GM18498 (cell line): ENCODE data around the gene FNDC3B.
"Not testable (repeated sequence)": the region's sequence is repeated elsewhere in the genome, so short reads cannot be mapped to it uniquely, and the experiment has no call there.

Source experiments
- ATAC-seq: cut with Tn5 transposase; IDR thresholded peaks from one replicate; pipeline ENCODE4 v1.9.1; 2021; ENCODE audit warnings: mild to moderate bottlenecking, moderate library complexity; ENCODE audit not compliant: unreplicated experiment

Gene FNDC3B

GRCh38 chr3:172228036-172228415, 188.6 kb downstream of the FNDC3B start:
- no peak for ATAC-seq

- ATAC-seq: no peak
Measured at GRCh38 chr3:172229462-172229861, 190.1 kb downstream of the FNDC3B start.

DNA sequence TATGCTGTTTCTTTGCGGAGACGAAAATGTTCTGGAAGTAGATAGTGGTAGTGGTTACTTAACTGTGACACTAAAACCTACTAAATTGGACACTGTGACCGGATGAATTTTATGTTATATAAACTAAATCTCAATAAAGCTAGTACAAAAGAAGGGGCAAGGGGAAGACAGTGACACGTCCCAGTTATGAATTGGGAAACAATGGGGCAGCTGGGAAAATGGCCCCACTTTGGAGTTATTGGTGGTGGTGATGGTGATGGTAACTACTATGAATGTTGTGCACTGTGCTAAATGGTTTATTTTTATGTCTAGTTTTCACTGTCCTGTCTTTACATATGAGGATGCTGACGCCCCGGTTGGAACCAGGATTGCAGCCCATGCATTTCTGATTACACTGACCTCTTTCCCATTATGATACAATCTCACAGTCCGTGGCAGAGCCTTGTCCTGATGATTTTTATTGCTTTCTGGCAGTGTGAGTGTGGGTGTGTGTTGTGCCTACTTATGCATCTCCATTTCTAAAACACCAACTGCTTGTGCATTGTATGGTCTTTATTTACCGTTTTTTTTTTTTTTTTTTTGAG, 192.0 kb downstream of the FNDC3B start:
- ATAC-seq: no peak

GRCh38 chr3:172232579-172233212, 193.3 kb downstream of the FNDC3B start:
- ATAC-seq: no peak

GRCh38 chr3:172233474-172234277, 194.3 kb downstream of the FNDC3B start:
- no peak for ATAC-seq

- no peak for ATAC-seq
Measured at GRCh38 chr3:172235698-172236097, 196.3 kb downstream of the FNDC3B start.

GRCh38 chr3:172236771-172237742, 197.7 kb downstream of the FNDC3B start:
- ATAC-seq: no peak

DNA sequence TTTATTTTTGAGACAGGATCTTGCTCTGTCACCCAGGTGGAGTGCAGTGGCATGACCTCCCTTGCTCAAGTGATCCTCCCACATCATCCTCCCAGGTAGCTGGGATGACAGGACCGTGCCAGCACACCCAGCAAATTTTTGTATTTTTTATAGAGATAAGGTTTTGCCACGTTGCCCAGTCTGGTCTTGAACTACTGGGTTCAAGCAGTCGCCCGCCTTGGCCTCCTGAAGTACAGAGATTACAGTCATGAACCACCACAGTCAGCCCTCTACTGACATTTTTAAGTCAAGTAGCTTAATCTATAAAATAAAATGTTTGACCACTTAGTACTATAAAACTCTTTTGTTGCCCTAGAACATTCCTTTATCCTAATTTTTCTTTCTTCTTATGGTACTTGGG, 198.8 kb downstream of the FNDC3B start:
- no peak for ATAC-seq

DNA sequence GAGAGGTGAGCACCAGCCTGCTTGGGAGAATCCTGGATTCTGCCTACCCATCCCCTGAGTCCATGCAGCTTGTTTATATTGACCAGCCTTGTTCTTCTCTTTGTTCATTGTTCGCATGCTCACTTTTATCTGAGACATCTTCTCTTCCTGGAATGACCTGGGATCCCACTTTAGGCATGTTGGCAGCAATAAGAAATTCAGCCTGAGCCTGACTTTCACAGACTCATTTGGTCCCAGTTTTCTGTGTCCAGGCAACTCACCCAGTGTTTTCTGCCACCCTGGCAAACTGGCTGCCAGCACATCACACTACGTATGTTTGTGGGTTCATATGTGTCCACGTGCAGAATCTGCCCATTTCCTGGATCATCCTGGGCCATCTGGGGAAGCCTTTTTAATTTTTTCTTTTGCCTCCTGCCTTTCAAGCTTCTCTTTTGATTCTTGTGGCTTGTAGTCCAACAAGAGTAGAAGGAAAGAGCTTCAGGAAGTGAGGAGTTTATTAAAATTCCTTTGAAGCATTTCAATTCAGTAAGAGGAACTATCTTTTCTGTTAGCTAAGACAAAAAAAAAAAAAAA, 199.9 kb downstream of the FNDC3B start:
- ATAC-seq: no peak

GRCh38 chr3:172241405-172241804, 202.0 kb downstream of the FNDC3B start:
- ATAC-seq: no peak

DNA sequence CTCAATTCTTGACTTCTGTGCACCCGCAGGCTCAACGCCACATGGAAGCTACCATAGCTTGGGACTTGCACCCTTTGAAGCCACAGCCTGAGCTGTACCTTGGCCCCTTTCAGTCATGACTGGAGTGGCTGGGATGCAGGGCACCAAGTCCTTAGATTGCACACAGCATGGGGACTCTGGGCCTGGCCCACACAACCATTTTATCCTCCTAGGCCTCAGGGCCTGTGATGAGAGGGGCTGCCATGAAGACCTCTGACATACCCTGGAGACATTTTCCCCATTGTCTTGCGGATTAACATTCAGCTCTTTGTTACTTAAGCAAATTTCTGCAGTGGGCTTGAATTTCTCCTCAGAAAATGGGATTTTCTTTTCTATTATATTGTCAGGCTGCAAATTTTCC, 203.1 kb downstream of the FNDC3B start:
- not testable (repeated sequence) for ATAC-seq

- ATAC-seq: not testable (repeated sequence)
Measured at GRCh38 chr3:172243376-172243775, 204.0 kb downstream of the FNDC3B start.

- ATAC-seq: no peak
Measured at GRCh38 chr3:172244011-172244410, 204.6 kb downstream of the FNDC3B start.

- no peak for ATAC-seq
Measured at GRCh38 chr3:172245241-172245640, 205.9 kb downstream of the FNDC3B start.

DNA sequence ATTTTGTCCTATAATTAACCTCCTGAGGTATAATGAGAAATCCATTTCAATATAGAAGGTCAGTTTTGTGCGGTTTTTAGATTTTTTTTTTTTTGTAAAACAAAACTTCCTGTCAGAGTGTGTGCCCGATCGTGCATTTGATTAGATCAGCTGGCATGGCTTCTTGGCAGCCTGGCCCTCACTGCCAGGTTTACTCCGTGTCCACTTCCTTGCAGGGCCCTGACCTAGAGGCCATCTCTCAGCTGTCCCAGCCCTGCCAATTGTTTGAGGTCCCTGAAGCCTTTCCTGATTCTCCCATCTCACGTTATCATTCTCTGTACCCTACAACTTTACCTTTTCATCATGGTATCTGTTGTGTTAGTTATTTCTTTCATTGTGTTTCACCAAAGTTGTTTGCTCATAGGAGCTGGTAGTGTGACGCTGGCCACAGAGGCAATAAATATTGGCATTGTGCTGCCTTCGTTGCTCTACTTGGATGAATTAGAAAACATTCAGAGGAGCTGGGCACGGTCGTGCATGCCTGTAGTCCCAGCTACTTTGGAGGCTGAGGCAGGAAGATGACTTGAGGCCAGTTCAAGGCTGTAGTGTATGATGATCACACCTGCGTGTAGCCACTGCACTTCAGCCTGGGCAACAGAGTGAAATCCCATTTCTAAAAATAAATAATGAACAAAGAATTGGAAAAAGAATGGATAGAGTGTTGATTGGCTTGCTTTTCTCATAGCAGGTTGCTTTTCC, 206.9 kb downstream of the FNDC3B start:
- ATAC-seq: no peak

DNA sequence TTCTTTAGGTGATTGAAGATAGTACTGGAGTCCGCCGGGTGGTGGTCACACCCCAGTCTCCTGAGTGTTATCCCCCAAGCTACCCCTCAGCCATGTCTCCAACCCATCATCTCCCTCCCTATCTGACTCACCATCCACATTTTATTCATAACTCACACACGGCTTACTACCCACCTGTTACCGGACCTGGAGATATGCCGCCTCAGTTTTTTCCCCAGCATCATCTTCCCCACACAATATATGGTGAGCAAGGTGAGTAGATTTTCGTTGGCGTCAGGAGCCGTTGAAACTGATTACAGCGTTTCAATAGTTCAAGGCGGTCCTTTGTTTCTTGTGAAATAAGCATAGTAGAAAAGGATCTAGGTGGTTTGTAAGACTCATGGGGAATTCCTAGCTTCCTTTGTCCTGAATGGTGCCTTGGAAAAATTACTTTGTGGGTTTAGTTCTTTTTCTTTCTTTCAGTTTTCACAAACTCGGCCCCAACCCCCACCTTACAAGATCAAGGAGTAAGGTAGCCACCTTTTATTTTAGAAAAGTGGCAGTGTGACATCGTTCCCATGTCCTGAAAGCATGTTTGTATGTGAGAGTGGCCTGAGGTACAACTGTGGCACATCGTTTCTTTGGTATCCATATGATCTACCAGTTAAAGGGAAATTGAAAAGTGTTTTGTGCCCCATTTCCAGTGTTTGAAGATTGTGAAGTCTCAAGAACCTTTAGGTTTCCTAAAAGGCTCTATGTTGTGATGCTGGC, 208.3 kb downstream of the FNDC3B start:
- ATAC-seq: no peak

- ATAC-seq: no peak
Measured at GRCh38 chr3:172249039-172249438, 209.7 kb downstream of the FNDC3B start.

DNA sequence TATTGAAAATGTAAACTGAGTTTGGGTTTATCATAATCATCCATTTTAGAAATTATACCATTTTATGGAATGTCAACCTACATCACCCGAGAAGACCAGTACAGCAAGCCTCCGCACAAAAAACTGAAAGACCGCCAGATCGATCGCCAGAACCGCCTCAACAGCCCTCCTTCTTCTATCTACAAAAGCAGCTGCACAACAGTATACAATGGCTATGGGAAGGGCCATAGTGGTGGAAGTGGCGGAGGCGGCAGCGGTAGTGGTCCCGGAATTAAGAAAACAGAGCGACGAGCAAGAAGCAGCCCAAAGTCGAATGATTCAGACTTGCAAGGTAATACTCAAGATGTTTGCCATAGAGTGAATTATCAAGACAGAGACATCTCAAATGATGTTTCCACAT, 211.8 kb downstream of the FNDC3B start:
- no peak for ATAC-seq

DNA sequence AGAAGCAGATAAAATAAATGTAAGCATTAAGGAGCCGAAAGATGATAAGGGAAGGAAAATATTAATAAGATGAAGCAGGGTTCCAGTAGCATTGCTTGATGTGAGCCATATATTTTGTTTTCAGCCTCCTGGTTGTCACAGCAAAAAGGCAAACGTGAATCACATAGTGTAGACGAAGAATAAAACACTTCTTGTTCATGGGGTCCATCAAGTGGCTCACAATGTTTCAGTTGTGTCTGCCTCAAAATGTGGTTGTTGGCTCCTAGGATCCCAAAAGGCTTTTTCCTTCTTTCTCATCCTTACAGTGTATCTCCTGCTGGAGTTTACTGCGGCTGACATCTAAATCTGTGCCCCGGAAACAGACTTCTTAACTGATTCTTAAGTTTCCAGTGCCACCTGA, 213.8 kb downstream of the FNDC3B start:
- no peak for ATAC-seq
